A549 treated with Hydrocortisone at 1 μM for 4 hours (cell line): ENCODE measurements around the gene FAM161B. TPM values are rescaled to one million over a fixed set of nuclear protein-coding genes. Genes with fewer than 3 reads are reported as not detected.

Experiments used
- total RNA-seq: library from RNA; stranded (reverse); fragments of 200-300 nt; extraction: Qiagen RNA extraction; gene quantifications from 5 replicates; pipeline ENCODE4 v1.2.3, GENCODE V29; 2022

FAM161B gene, protein sequence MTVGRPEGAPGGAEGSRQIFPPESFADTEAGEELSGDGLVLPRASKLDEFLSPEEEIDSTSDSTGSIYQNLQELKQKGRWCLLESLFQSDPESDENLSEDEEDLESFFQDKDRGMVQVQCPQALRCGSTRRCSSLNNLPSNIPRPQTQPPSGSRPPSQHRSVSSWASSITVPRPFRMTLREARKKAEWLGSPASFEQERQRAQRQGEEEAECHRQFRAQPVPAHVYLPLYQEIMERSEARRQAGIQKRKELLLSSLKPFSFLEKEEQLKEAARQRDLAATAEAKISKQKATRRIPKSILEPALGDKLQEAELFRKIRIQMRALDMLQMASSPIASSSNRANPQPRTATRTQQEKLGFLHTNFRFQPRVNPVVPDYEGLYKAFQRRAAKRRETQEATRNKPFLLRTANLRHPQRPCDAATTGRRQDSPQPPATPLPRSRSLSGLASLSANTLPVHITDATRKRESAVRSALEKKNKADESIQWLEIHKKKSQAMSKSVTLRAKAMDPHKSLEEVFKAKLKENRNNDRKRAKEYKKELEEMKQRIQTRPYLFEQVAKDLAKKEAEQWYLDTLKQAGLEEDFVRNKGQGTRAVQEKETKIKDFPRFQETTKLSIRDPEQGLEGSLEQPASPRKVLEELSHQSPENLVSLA
- 1.5 to 1.8 TPM (median 1.7 TPM) in 5 replicates for total RNA-seq

GRCh38 chr14:73949752-73950734 lies at the start of gene FAM161B, which contains the start of gene COQ6:
Gene FAM161B, minus strand, starts transcription at chr14:73950094. Its CDS starts 68 bp downstream, at chr14:73950026.
Gene COQ6, plus strand, starts transcription at chr14:73950302. Its CDS starts 31 bp downstream, at chr14:73950333.

GRCh38 chr14:73886449-73887317 lies 63.2 kb downstream of the FAM161B start, which contains the start of gene ZNF410:
Gene ZNF410, plus strand, starts transcription at chr14:73886859. Its CDS starts 5,317 bp downstream, at chr14:73892176.

Other genes starting within 250 kb of the FAM161B start
- 54.6 to 64.6 TPM (median 59.6 TPM) in 5 replicates for gene PNMA1, start 235.7 kb downstream of the FAM161B start, total RNA-seq
- 7.1 to 10.6 TPM (median 8.4 TPM) in 5 replicates for gene PTGR2, start 98.3 kb downstream of the FAM161B start, total RNA-seq
- 45.3 to 56.5 TPM (median 46.0 TPM) in 5 replicates for gene ZNF410, start 63.2 kb downstream of the FAM161B start, total RNA-seq
- 24.4 to 29.6 TPM (median 28.1 TPM) in 5 replicates for gene COQ6, start 208 bp upstream of the FAM161B start, total RNA-seq
- gene ENTPD5, start 69.2 kb upstream of the FAM161B start, total RNA-seq: 5.7 to 7.3 TPM (median 6.7 TPM) in 5 replicates
- 2.0 to 4.7 TPM (median 3.4 TPM) in 5 replicates for gene BBOF1, start 69.3 kb upstream of the FAM161B start, total RNA-seq
- gene ALDH6A1, start 134.4 kb upstream of the FAM161B start, total RNA-seq: 2.4 to 3.1 TPM (median 2.5 TPM) in 5 replicates
- 3.8 to 7.0 TPM (median 4.4 TPM) in 5 replicates for gene LIN52, start 134.9 kb upstream of the FAM161B start, total RNA-seq